HEK293T (cell line): ENCODE data around the gene CRY1.

ENCODE experiments used
- BHLHE40 ChIP-seq: fragments of 450-650 bp; IDR thresholded peaks from 2 replicates; pipeline ENCODE4 v1.6.1; 2016; ENCODE audit warnings: mild to moderate bottlenecking, moderate library complexity, borderline replicate concordance
- FOXK2 ChIP-seq: fragments of 450-650 bp; IDR thresholded peaks from 2 replicates; pipeline ENCODE4 v1.6.1; 2016; ENCODE audit warnings: mild to moderate bottlenecking
- FOXM1 ChIP-seq: fragments of 450-650 bp; IDR thresholded peaks from 2 replicates; pipeline ENCODE4 v1.6.1; 2017; ENCODE audit warnings: mild to moderate bottlenecking, borderline replicate concordance
- HDGF ChIP-seq: fragments of 450-650 bp; IDR thresholded peaks from 2 replicates; pipeline ENCODE4 v1.6.1; 2017; ENCODE audit warnings: antibody characterized with exemption, borderline replicate concordance
- SP1 ChIP-seq: fragments of 450-650 bp; IDR thresholded peaks from 2 replicates; pipeline ENCODE4 v1.6.1; 2017
- SUZ12 ChIP-seq: fragments of 450-650 bp; IDR thresholded peaks from 2 replicates; pipeline ENCODE4 v1.6.1; 2016; ENCODE audit warnings: mild to moderate bottlenecking
- TARDBP ChIP-seq: fragments of 450-650 bp; IDR thresholded peaks from 2 replicates; pipeline ENCODE4 v1.6.1; 2016

DNA sequence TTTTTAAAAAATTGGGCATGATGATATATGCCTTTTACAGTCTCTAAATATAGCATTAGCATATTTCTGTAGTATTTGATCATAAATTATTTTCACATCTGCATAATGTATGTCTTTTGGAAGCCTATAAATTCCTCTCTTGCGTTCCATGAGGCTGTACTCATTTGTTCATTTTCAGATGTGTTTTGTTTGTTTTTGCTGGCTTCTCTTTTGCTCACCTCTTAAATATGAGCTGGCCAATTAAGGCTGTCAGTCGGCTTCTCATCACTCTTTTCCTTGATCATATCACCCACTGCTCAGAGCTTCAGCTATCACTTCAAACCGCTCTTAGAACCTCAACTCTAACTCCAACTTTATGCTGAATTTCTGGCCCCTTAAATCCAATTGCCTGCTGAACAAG is 131.1 kb downstream of the CRY1 start:
- TF ChIP-seq FOXM1 (no peak), SUZ12 (no peak), SP1 (no peak), HDGF (no peak), TARDBP (no peak), FOXK2 (no peak), BHLHE40 (no peak)
